ENCODE results near the gene PDE11A.
A peak's percentile ranks its signal among the peaks of the same experiment; 100 is the strongest.

Gene PDE11A

GRCh38 chr2:177628831-177629230, 443.7 kb downstream of the PDE11A start:
- no peak for DNase-seq (ENCODE audit: low read depth in 1 of 2, low spot score in 1 of 2)
- TF ChIP-seq JUND (IDR thresholded peaks at IDR 0.05; ENCODE audit: low read depth) = no peak
- in situ Hi-C loops (cut with HindIII; ENCODE audit: low pct_unique_long_range_greater_than_20kb, low sequenced_read_pairs) = no loop called here

GRCh38 chr2:177625744-177626650, 446.6 kb downstream of the PDE11A start:
- no peak for DNase-seq (ENCODE audit: low read depth in 1 of 2, low spot score in 1 of 2)
- no peak for TF ChIP-seq JUND (IDR thresholded peaks at IDR 0.05; ENCODE audit: low read depth)
- in situ Hi-C loops (cut with HindIII; ENCODE audit: low pct_unique_long_range_greater_than_20kb, low sequenced_read_pairs) = no loop called here

GRCh38 chr2:177622521-177622920, 450.1 kb downstream of the PDE11A start:
- TF ChIP-seq JUND (IDR thresholded peaks at IDR 0.05; ENCODE audit: low read depth) = no peak
- in situ Hi-C loops (cut with HindIII; ENCODE audit: low pct_unique_long_range_greater_than_20kb, low sequenced_read_pairs) = no loop called here
- DNase-seq (ENCODE audit: low read depth in 1 of 2, low spot score in 1 of 2) = no peak

GRCh38 chr2:177619986-177620385, 452.6 kb downstream of the PDE11A start:
- in situ Hi-C loops (cut with HindIII; ENCODE audit: low pct_unique_long_range_greater_than_20kb, low sequenced_read_pairs) = no loop called here
- no peak for TF ChIP-seq JUND (IDR thresholded peaks at IDR 0.05; ENCODE audit: low read depth)
- DNase-seq (ENCODE audit: low read depth in 1 of 2, low spot score in 1 of 2) = no peak

GRCh38 chr2:177619461-177619860, 453.1 kb downstream of the PDE11A start:
- no peak for TF ChIP-seq JUND (IDR thresholded peaks at IDR 0.05; ENCODE audit: low read depth)
- in situ Hi-C loops (cut with HindIII; ENCODE audit: low pct_unique_long_range_greater_than_20kb, low sequenced_read_pairs) = no loop called here
- DNase-seq (ENCODE audit: low read depth in 1 of 2, low spot score in 1 of 2) = no peak

- in situ Hi-C loops (cut with HindIII; ENCODE audit: low pct_unique_long_range_greater_than_20kb, low sequenced_read_pairs) = no loop called here
- TF ChIP-seq JUND (IDR thresholded peaks at IDR 0.05; ENCODE audit: low read depth) = no peak
- DNase-seq (ENCODE audit: low read depth in 1 of 2, low spot score in 1 of 2) = peak; percentile 72 to 84
Observed at GRCh38 chr2:177618255-177619253, 454.0 kb downstream of the PDE11A start.

GRCh38 chr2:177617849-177618248, 454.7 kb downstream of the PDE11A start:
- in situ Hi-C loops (cut with HindIII; ENCODE audit: low pct_unique_long_range_greater_than_20kb, low sequenced_read_pairs) = no loop called here
- no peak for TF ChIP-seq JUND (IDR thresholded peaks at IDR 0.05; ENCODE audit: low read depth)
- DNase-seq (ENCODE audit: low read depth in 1 of 2, low spot score in 1 of 2) = no peak

- no peak for TF ChIP-seq JUND (IDR thresholded peaks at IDR 0.05; ENCODE audit: low read depth)
- in situ Hi-C loops (cut with HindIII; ENCODE audit: low pct_unique_long_range_greater_than_20kb, low sequenced_read_pairs) = no loop called here
- no peak for DNase-seq (ENCODE audit: low read depth in 1 of 2, low spot score in 1 of 2)
Observed at GRCh38 chr2:177616731-177617130, 455.8 kb downstream of the PDE11A start.

- in situ Hi-C loops (cut with HindIII; ENCODE audit: low pct_unique_long_range_greater_than_20kb, low sequenced_read_pairs) = no loop called here
- DNase-seq (ENCODE audit: low read depth in 1 of 2, low spot score in 1 of 2) = no peak
- TF ChIP-seq JUND (IDR thresholded peaks at IDR 0.05; ENCODE audit: low read depth) = no peak
Observed at GRCh38 chr2:177616066-177616465, 456.5 kb downstream of the PDE11A start.

- DNase-seq (ENCODE audit: low read depth in 1 of 2, low spot score in 1 of 2) = no peak
- no peak for TF ChIP-seq JUND (IDR thresholded peaks at IDR 0.05; ENCODE audit: low read depth)
- in situ Hi-C loops (cut with HindIII; ENCODE audit: low pct_unique_long_range_greater_than_20kb, low sequenced_read_pairs) = no loop called here
Observed at GRCh38 chr2:177612659-177613058, 459.9 kb downstream of the PDE11A start.

GRCh38 chr2:177611310-177611886, 461.2 kb downstream of the PDE11A start:
- DNase-seq (ENCODE audit: low read depth in 1 of 2, low spot score in 1 of 2) = no peak
- TF ChIP-seq JUND (IDR thresholded peaks at IDR 0.05; ENCODE audit: low read depth) = no peak
- in situ Hi-C loops (cut with HindIII; ENCODE audit: low pct_unique_long_range_greater_than_20kb, low sequenced_read_pairs) = no loop called here

GRCh38 chr2:177610813-177611212, 461.8 kb downstream of the PDE11A start:
- DNase-seq (ENCODE audit: low read depth in 1 of 2, low spot score in 1 of 2) = no peak
- no peak for TF ChIP-seq JUND (IDR thresholded peaks at IDR 0.05; ENCODE audit: low read depth)
- in situ Hi-C loops (cut with HindIII; ENCODE audit: low pct_unique_long_range_greater_than_20kb, low sequenced_read_pairs) = no loop called here

All from T47D (cell line).